ENCODE measurements around the gene FHIT. TPM values are rescaled to one million over a fixed set of nuclear protein-coding genes. Genes with fewer than 3 reads are reported as not detected.
A peak's percentile ranks its signal among the peaks of the same experiment; 100 is the strongest.

FHIT gene
- total RNA-seq, 1 donor from 2014 or later = 5.7 TPM

GRCh38 chr3:60555686-60556354, 695.4 kb downstream of the FHIT start:
- Histone ChIP-seq H3K27me3 (no peaks in the 10 kb centered on the region), H4K20me1 (ENCODE audit: low read depth) (no peaks in the 10 kb centered on the region), H3K79me2 (ENCODE audit: low read depth) (no peaks in the 10 kb centered on the region), H3K4me2 (peak overlapping the region; percentile 48), H3K9ac (no peak overlapping the region), H3K4me3 (no peak overlapping the region), H3K9me3 (ENCODE audit: low read depth) (no peaks in the 10 kb centered on the region), H3K27ac (peak overlapping the region; percentile 49), H2AFZ (replicated peaks) (no peak overlapping the region), H3F3A (ENCODE audit: low read depth) (peaks cover 37% of the 10 kb centered on the region), H3K36me3 (no peaks in the 10 kb centered on the region), H3K4me1 (peaks cover 47% of the 10 kb centered on the region)
- Mint-ChIP-seq H3K27ac (no peak overlapping the region), H3K9me3 (peaks cover 7% of the 10 kb centered on the region), H3K27me3 (ENCODE audit: insufficient read depth, low read depth) (peaks cover 2% of the 10 kb centered on the region), H3K4me1 (peaks cover 41% of the 10 kb centered on the region), H3K4me3 (no peak overlapping the region), H3K36me3 (peaks cover 2% of the 10 kb centered on the region)
- DNase-seq (ENCODE audit: low spot score) = peak; percentile 78
- TF ChIP-seq EZH2 (IDR thresholded peaks at IDR 0.05) (no peak), EZH2phosphoT487 (IDR thresholded peaks at IDR 0.05) (no peak), CTCF (IDR thresholded peaks at IDR 0.05) (no peak)

GRCh38 chr3:60553144-60553543, 698.1 kb downstream of the FHIT start:
- peaks cover 4% of the 10 kb centered on the region for H3K27me3 Mint-ChIP-seq (ENCODE audit: insufficient read depth, low read depth)
- Histone ChIP-seq H3K4me2 (no peak overlapping the region), H3K27me3 (no peaks in the 10 kb centered on the region), H2AFZ (replicated peaks) (no peak overlapping the region), H4K20me1 (ENCODE audit: low read depth) (no peaks in the 10 kb centered on the region), H3K9me3 (ENCODE audit: low read depth) (no peaks in the 10 kb centered on the region), H3K36me3 (no peaks in the 10 kb centered on the region), H3F3A (ENCODE audit: low read depth) (peaks cover 59% of the 10 kb centered on the region), H3K4me1 (peaks cover 49% of the 10 kb centered on the region), H3K79me2 (ENCODE audit: low read depth) (no peaks in the 10 kb centered on the region), H3K27ac (no peak overlapping the region), H3K9ac (no peak overlapping the region), H3K4me3 (no peak overlapping the region)
- DNase-seq (ENCODE audit: low spot score) = no peak
- no peak overlapping the region for H3K27ac Mint-ChIP-seq
- H3K9me3 Mint-ChIP-seq = peaks cover 9% of the 10 kb centered on the region
- H3K36me3 Mint-ChIP-seq = peaks cover 3% of the 10 kb centered on the region
- TF ChIP-seq EZH2phosphoT487 (IDR thresholded peaks at IDR 0.05) = no peak
- TF ChIP-seq EZH2 (IDR thresholded peaks at IDR 0.05) = no peak
- no peak for TF ChIP-seq CTCF (IDR thresholded peaks at IDR 0.05)
- peaks cover 21% of the 10 kb centered on the region for H3K4me1 Mint-ChIP-seq
- H3K4me3 Mint-ChIP-seq = no peak overlapping the region

- no peak overlapping the region for H3K27ac ChIP-seq
- H3K9me3 ChIP-seq (ENCODE audit: low read depth) = no peaks in the 10 kb centered on the region
- Mint-ChIP-seq H3K4me3 (no peak overlapping the region), H3K36me3 (peaks cover 3% of the 10 kb centered on the region), H3K9me3 (peaks cover 9% of the 10 kb centered on the region), H3K4me1 (peaks cover 26% of the 10 kb centered on the region), H3K27me3 (ENCODE audit: insufficient read depth, low read depth) (peaks cover 4% of the 10 kb centered on the region), H3K27ac (peak overlapping the region; percentile 15)
- H3K4me3 ChIP-seq = no peak overlapping the region
- TF ChIP-seq EZH2phosphoT487 (IDR thresholded peaks at IDR 0.05) (no peak), CTCF (IDR thresholded peaks at IDR 0.05) (no peak), EZH2 (IDR thresholded peaks at IDR 0.05) (no peak)
- H3K9ac ChIP-seq = no peak overlapping the region
- H4K20me1 ChIP-seq (ENCODE audit: low read depth) = no peaks in the 10 kb centered on the region
- no peaks in the 10 kb centered on the region for H3K36me3 ChIP-seq
- H2AFZ ChIP-seq (replicated peaks) = no peak overlapping the region
- DNase-seq (ENCODE audit: low spot score) = no peak
- no peak overlapping the region for H3K4me2 ChIP-seq
- peaks cover 62% of the 10 kb centered on the region for H3F3A ChIP-seq (ENCODE audit: low read depth)
- H3K79me2 ChIP-seq (ENCODE audit: low read depth) = no peaks in the 10 kb centered on the region
- peaks cover 54% of the 10 kb centered on the region for H3K4me1 ChIP-seq
- no peaks in the 10 kb centered on the region for H3K27me3 ChIP-seq
These were observed 698.7 kb downstream of the FHIT start for GRCh38 chr3:60552581-60552980.

Measured in neural progenitor cell (in vitro differentiated cells).